Tongue (tissue), 2 donors: ENCODE results near the gene ABO. TPM values are rescaled to one million over a fixed set of nuclear protein-coding genes. Genes with fewer than 3 reads are reported as not detected.
"Not testable (repeated sequence)": the region's sequence is repeated elsewhere in the genome, so short reads cannot be mapped to it uniquely, and the experiment has no call there.

Experiments used
- DNase-seq: peaks from one replicate; pipeline ENCODE4 v3.0.0-alpha.2; 2015
- total RNA-seq: library from RNA; depleted of rRNA; stranded (reverse); fragments of >200 nt; gene quantifications from one replicate; pipeline ENCODE4 v1.2.3, GENCODE V29; 2014

ABO gene
- total RNA-seq, 1 donor from 2014 or later: 1.4 TPM

DNA sequence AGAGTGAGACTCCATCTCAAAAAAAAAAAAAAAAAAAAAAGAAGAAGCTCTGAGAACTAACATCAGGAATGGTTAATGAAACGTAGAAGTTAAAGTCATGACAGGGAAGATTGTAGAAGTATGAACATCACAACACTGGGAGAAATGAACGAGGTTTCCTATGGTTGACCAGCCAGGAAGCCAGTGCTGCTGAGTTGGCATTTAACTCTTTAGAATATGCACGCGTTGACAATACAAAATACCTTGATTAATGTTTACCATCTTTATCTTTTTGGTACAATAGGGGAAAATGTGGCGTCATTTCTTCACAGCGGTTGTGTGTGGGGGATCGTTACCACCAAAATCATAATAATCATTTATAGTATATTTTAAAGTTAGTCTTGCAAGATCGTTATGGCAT, 32.0 kb downstream of the ABO start:
- DNase-seq: no peak

DNA sequence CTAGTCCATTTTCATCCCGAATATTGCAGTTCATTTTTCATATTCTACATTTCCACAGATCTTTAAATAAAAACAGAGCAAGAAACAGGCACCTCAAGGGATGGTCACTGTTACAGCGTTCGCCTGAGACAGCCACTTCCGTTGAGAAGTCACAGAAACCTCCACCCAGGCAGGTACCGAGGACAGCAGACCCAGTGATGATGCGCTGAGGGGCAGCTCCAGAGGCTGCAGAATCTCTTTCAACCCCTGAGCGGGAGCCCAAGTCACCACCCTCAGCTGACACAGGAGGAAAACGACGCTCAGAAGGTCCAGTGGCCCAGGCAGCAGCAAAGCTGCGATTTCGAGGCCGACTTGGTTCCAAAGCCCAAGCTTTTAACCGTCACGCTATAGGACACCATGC, 32.8 kb downstream of the ABO start:
- DNase-seq: no peak

DNA sequence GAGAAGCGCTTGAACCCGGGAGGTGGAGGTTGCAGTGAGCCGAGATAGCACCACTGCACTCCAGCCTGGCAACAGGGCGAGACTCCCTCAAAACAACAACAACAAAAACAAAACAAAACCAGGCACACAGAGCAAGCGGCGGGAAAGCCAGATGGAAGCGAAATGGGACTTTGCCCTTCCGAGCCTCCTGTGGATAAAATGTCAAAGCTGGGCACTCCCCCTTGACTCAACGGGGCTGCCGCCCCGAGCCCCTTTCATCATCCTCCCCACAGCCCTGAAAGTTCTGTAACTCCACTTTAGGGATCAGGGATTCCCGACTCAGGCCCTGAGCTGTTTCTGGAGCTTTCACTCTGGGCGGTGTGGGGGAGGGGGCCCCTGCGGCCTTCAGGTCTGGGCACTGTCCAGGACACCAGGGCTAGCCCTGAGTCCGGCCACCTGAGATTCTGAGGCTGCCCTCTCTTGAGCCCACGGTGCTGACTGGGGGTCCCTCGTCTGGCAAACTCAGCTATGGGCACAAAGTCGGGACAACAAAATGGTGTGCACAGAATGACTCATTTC, 35.4 kb downstream of the ABO start:
- DNase-seq: no peak

DNA sequence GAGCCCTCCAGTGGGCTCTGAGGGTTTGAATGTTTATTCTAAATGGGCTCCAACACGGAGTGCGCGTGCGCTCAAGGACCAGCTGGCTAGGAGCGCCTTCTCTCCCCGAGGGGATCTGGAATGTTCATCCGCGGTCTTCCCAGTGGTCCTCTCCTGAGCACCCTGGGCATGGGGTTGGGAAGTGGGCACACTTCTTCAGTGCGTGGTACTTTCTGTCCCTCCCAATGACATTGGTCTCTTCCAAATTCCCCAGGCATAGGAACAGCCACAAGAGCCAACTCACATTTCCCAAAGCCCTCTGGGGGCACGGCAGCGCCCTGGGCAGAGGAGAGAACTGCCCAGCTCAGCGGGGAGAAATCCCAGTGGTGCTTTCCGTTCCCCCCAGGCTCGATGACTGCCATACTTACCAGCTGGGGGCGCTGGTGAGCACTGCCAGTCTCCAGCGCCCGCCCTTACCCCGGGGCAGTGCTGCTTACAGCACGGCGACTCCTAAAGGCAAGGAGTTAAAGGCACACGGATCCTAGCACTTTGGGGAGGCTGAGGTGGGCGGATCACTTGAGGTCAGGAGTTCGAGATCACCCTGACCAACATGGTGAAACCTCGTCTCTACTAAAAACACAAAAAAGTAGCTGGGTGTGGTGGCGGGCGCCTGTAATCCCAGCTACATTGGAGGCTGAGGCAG, 36.0 kb downstream of the ABO start:
- DNase-seq: peak; percentile 56

DNA sequence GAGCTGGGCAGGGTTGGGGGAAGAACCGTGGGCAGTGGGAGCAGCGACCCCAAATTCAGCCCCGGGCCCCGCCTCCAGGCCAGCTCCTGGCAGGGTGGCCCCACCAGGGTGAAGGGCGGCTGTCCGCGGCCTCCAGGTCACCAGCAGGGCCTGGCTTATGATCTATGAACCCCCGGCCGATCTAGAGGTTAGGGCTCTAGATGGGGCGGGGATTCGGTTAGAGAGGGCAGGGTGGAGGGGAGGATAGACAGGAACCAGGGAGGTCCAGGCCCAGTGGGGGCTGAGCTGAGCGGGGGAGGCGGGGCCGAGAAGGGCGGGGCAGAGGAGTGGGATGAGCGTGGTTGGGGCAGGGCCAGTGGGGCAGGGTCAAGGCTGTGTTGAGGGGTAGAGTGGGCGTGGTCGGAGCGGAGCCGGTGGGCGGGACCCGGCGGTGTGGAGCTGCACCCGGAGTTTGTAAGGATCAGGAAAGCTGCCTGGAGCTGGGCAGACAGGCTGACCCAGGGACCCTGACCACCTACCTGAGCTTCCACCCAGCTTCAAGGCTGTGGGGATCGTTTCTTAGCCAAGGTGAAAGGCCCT, 36.6 kb downstream of the ABO start:
- DNase-seq: peak; percentile 70

DNA sequence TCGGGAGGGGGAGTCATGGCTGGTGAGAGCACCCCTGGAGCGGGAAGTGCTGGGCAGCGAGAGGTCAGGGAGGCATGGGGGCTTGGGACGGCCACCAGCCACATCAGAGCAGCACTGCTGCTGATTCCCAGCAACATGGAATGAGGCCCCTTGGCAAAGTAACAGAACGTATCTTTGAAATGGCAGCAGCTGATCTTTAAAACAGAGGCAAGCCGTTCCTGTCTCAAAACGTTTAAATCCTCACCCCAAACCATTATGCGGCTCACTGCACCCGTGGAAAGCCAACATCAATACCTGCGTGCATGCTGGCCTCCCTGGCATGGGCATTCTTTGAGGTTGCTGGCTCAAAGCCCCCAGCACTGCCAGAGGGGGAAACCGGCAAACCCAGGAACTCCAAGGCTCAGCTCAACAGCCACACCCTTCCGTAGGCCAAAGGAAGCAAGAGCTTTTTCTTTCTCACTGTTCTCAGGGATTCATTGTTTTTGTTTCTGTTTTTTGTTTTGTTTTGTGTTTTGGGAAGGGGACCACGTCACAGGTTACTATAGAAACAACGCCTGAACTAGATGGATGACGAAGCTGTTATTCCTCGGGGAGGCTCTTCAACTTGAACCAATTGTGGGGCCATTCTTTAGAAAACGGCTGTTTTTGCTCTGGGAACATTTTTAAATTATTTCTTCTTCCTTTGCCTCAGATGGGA, 37.8 kb downstream of the ABO start:
- peak; percentile 78 for DNase-seq

DNA sequence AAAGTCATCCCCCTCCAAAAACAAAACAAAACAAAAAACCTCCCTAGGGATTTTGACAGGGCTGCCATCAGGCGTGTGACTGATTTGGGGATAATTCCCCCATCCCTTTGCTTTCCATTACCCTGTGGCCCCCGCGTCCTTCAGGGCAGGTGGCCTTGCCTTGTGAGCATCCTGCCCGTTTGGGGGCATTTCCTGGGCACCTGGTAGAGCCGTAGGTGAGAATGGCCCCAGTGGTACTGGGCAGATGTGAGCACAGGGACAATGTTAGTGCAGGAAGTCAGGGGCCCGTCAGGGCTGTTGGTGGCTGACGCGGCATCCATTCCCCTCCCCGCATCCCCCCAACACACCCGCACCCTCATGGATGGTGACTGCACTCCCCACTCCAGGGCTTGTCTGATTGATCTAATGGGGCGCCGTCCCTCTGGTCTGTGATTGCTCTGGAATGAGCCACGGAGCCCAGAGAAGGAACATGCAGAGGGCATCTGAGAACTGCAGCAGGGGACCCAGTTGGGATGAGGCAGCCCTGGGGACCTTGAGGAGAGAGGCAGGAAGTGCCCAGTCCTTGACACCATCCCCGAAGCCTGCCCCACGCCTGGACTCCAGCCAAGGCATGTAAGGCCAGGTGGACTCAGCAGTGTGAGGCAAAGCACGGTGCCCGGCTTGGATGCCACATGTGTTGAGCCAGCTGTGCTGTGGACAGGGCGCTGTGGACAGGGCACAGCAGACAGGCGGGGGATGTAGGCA, 38.5 kb downstream of the ABO start:
- not testable (repeated sequence) for DNase-seq

DNA sequence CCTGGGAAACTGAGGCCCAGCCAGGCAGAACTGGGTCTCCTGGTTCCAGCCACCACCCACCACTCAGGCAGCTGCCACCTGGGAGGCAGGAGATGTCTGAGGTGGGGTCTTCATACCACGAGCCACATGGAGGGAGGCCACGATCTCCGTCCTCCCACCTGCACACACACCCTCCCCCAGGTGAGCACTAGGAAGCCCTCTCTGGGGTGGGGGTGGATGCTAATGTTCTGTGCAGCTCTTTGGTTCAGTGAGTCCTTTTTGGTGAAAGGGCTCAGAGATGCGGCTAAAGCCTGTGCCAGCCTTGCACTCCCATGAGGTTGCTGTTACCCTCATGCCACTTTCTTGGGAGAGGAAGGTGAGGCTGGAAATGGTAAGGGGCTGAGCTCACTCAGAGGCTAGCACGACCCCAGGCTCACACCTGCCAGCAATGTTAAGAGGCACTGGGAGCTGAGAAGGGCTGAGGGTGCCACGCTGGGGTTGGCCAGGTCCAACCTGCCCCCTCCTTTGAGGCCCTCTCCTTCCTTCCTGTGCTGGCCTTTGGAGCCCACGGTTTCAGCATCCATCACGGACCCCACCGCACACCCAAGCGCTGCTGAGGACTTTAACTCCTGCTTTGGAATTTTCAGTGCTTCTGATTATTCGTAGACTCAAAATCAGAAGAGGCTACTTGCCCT, 39.3 kb downstream of the ABO start:
- DNase-seq: no peak

DNA sequence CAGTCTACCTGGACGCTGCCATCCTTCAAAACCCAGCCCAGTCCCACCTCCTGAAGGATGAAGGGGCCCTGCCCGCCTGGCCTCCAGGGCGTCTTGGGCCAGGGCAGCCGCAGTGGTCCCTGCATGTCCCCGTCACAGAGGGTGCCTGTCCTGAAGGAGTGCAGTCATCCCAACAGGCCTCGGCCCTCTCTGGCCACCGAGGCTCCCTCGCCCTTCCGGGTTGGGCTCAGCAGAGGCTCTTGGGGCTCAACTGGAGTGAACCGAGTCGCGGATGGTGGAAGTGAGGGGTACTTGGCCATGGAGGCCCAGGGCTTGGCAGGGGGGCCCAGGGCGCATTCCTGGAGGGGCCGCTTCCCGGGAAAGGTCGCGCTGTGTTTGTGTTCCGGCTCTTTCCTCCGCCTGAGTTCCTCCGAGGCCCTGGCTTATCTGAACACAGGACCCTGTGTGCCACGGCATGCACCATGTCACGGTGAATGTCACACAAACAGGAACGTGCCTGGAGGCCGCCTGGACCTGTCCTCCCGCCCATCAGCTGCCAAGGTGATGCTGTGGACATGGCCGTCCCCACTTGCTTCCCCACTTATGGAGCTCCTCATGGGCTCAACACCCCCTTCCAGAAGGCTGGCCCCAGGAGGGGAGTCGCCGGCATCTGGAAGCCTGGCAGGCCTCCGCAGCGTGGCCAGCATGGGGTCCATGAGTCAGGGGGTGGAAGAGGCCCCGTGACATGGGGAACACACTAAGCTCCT, 40.3 kb downstream of the ABO start:
- DNase-seq: no peak

DNA sequence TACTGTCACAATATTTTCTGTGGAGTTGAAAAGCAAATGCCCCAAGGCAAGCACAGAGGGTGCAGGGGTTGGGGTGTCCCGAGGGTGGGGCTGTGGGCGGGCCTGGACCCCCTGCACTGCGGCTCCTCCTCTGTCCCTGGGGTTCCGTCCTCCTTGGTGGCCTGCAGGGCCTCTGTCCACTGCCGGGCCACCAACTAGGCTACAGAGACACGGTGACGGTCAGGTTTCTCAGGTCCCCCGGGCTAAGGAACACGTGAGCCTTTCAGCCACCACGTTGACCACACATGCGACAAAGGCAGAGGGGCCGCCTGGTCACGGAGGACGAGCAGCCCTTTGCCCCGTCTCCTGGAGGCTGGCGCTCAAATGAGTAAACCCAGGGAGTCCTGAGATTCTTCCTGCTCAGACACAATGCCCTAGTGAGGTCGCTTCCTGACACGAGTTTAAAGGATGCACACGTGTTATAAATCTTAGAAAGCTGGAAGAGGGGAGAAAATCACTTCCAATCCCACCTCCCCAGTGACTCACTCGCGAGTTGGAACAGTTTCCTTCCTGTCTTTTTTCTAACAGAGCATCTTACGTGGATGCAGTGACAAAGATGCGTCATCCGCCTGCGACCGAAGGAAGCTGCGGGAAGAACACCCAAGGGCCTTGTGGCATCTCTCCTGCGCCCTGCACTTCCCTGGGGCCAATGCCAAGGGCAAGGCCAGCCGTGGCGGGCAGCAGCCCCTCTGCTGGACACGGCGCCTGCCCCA, 41.1 kb downstream of the ABO start:
- DNase-seq: no peak

DNA sequence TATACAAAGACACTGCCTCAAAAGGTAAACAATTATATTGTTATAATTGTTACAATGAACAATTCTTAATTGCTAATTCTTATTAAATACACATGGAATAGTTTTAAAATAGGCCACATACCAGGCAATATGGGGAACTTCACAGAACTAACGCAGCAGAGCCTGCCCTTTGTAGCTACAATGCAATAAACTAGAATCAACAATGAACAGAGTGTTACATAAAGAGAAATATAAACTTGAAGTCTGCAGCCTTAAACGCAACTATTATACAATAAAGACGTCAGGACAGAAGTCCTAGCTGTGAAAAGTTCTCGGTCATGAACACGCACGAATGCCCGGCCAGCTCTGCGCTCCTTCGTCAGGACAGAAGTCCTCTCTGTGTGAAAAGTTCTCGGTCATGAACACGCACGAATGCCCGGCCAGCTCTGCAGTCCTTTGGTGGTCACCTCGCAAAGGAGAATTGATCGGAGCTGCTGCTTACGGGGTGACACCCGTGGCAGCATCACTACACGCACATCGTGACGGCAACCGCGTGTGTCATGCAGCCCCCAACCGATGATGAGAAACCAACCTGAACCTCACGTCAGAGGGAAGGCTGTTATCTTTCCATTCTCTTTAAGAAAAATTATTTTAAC, 43.0 kb downstream of the ABO start:
- not testable (repeated sequence) for DNase-seq

DNA sequence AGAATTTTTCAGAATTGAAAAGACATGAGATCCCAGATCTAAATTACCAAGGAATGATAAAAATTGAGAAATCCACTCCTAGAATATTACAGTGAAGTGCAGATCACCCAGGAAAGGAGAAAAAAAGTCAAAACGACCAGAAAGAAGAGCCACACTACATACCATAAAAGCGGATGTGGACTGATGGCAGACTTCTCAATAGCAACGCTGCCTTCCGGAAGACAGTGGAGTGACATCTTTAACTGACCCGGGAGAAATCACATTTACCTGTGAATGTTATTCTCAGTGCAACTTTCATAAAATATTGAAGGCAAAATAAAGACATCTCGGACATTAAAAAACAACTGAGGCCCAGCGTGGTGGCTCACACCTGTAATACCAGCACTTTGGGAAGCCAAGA, 44.5 kb downstream of the ABO start:
- not testable (repeated sequence) for DNase-seq

DNA sequence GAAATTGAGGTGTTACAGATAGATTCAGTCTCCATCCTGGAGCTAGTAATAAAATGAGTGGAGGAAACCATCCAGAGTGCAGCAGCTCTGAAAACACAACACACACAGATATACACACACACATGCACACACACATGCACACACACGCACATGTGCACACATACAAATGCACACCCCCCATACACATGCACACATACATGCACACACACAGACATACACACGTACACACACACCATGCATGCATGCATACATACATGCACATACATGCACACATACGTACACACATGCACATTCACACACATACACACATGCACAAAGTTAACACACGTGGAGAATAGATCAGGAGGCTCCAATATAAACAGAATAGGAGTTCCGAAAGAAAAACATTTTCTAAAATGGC, 44.9 kb downstream of the ABO start:
- no peak for DNase-seq

DNA sequence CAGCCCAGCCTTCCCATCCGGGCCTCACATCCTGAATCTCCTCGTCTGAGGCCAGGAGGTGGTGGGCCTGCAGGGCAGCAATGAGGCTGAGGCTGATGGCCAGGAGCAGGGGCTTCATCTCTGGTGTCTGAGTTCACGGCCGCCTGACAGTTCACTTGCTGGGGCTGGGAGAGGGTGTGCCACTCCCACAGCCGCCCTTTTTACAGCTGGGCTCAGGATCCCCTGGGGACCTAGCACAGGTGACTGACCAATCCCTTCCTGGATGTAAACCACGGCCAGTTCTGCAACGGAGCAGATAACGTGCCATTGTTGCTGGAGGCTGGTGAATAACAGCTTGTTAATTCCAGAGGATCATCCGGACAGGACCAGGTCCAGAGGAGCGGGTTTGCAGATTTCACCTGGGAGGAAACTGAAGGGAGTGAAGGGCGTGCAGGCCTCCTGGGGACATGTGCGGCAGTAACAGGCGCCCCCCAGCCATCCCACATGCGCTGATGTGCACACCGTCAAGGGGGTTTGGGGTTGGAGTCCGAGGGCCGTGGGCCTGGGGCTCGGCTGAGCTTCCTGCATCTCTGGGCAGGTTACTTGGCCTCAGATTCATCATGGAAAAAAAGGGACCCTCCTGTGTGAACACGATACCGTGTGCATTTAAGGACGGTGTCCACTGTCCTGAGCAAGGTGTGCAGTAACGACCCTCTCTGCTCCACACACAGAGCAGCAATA, 46.4 kb downstream of the ABO start:
- DNase-seq: not testable (repeated sequence)

DNA sequence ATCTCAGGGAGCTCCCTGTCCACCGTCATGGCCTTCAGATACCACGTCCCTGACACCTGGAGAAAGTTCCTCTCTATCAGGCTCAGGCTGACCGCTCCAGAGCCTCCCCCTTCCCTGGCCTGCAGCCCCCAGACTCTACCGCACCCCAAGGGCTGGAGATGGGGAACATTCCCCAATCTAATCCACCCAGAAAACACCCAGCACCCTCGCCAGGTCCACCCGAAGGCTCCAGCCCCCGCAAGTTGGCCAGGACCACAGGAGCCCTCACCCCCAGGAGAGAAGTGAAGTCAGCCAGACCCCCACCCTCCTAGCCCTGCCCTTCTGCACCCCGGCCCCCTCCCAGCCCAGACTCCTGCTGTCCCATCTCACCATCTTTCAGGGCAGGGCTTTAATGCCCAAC, 47.0 kb downstream of the ABO start:
- DNase-seq: not testable (repeated sequence)

DNA sequence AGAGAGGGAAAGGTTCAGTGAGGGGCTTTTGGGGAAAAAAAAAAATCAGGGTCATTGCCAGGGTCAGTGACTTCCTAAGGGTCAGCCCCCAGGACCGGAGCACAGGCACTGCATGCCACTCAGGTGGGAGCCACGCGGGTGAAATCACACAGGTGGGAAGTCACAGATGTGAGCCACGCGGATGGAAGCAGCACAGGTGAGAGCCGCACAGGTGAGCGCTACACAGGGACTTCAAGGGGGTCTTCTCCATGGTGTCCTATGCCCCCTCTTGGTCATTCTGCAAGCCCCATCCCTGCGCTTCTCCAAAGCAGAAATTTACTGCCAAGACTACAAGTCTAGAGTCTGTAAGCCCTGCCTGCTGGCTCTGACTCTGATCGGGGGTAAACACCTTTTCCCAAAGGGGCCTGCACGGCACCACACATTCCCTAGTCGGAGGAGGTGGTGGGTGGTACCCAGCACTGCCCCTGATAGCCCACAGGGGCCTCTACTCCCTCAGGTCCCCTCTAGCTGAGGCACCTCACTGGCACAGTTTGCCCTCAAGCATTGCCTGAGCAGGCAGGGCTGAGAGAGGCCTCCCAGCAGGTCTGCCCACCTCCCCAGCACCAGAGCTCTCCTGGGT, 47.6 kb downstream of the ABO start:
- DNase-seq: no peak

DNA sequence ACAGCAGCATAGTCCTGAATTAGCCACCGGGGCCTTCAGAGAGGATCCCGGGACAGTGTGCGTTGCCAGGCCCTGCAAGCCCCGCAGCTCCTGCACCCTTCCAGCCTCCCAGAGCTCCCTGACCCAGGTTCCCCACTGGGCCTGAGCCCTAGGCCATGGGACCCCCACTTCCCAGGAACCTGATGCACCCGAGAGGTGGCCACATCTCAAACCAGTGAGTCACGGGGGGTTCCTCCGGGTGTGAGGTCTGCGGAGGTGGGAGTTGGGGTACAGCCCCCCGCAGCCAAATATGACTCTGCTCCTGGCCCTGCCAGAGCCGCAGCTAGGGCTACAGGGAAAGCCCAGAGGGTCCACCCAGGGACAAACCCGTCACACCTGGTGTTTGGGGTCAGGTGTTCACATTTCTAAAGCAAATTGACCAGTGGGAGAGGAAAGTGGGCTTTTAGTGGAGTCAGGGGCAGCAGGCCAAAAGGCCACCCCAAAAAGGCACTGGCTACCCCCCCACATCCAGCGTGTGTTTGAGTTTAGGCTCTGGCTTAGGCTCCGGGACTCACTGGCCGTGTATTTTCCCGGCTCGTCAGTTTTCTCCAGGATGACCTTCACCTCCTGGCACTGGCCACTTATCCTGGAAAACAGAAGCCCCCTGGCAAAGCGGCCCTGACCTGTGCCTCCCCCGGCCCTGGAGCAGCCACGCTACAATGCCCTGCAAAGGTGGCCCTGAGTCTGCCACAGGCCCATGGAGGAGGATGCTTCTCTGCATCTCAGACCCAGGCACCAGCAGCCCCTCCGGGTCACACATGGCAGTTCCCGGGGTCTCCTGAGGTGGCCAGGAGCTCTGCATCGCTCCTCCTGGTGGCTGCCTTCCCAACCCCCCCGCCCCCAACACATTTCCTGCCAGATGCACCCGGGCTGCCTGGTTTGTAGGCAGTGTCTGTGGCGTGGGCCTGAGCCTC, 48.5 kb downstream of the ABO start:
- DNase-seq: no peak
